Medulla oblongata (tissue), 1 donor: ENCODE data around the gene DIPK1B.
"Not testable (repeated sequence)": the region's sequence is repeated elsewhere in the genome, so short reads cannot be mapped to it uniquely, and the experiment has no call there.

Experiments used
- DNase-seq: peaks from one replicate; pipeline ENCODE4 v3.0.0-alpha.2; 2015; ENCODE audit errors: extremely low spot score

Gene DIPK1B

GRCh38 chr9:136698635-136699246, 13.6 kb upstream of the DIPK1B start:
- no peak for DNase-seq

GRCh38 chr9:136700304-136700703, 12.1 kb upstream of the DIPK1B start:
- DNase-seq = no peak

GRCh38 chr9:136700959-136701667, 11.3 kb upstream of the DIPK1B start:
- DNase-seq = no peak

DNA sequence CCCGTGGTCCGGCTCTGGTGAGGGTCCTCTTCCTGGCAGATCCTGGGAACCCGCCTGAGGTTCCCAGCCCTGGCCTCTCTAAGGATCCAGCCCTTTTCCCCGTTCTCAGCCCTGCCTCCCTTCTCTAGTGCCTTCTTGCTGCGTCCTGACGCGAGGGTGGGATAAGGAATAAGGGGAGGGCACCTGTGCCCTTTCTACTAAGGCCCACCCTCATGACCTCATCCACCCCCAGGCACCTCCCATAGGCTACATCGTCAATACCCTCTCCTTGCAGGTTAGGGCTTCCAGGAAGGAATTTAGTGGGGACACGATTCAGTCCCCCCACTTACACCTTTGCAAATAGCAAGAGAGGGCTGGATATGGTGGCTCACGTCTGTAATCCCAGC, 10.7 kb upstream of the DIPK1B start:
- DNase-seq = no peak

GRCh38 chr9:136703276-136703860, 9.0 kb upstream of the DIPK1B start:
- no peak for DNase-seq

GRCh38 chr9:136704741-136705140, 7.6 kb upstream of the DIPK1B start:
- not testable (repeated sequence) for DNase-seq

- DNase-seq = no peak
Measured at GRCh38 chr9:136705564-136705963, 6.8 kb upstream of the DIPK1B start.

GRCh38 chr9:136707011-136707410, 5.4 kb upstream of the DIPK1B start:
- DNase-seq = no peak

- peak; percentile 39 for DNase-seq
Measured at GRCh38 chr9:136707849-136708517, 4.4 kb upstream of the DIPK1B start.

- DNase-seq = no peak
Measured at GRCh38 chr9:136709454-136710109, 2.8 kb upstream of the DIPK1B start.

GRCh38 chr9:136710543-136710942, 1.8 kb upstream of the DIPK1B start:
- no peak for DNase-seq

GRCh38 chr9:136711219-136711648, 1.1 kb upstream of the DIPK1B start:
- not testable (repeated sequence) for DNase-seq

GRCh38 chr9:136712690-136713544, 545 bp downstream of the DIPK1B start:
- no peak for DNase-seq

- no peak for DNase-seq
Measured at GRCh38 chr9:136713550-136713949, 1.2 kb downstream of the DIPK1B start.

GRCh38 chr9:136714096-136714892, 1.9 kb downstream of the DIPK1B start:
- no peak for DNase-seq

GRCh38 chr9:136714893-136715274, 2.5 kb downstream of the DIPK1B start:
- DNase-seq = no peak

GRCh38 chr9:136717399-136717798, 5.0 kb downstream of the DIPK1B start:
- DNase-seq = no peak

GRCh38 chr9:136718345-136719194, 6.2 kb downstream of the DIPK1B start:
- no peak for DNase-seq

DNA sequence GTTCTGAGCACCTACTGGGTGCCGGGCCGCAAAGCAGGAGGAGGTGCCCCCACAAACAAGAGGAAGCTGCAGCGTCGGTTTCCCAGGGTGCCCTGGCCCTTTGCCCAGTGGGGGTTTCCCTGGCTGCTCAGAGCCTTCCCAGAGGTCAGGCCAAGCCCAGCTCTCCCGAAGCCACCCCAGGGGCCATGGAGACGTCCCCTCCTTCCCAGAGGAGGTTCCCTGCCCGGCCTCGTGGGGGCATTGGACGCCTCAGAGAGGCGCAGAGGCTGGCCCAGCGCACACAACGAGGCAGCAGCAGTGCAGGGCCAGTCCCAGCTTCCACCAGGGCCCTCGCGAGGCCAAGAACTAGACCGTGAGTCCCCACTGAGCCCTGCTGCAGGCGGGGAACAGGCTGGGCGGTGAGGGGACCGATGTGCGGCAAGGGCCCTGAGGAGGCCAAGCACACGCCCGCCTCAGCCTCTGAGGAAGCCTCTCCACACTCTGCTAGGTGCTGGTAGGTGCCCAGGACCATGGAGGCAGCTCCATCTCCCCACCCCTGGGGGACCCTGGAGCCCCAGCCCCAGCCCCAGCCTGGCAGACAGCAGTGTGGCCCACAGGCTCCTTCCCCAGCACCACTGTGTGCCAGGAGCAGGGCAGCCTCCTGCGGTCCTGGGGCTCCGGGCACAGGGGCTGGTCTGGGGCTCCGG, 7.0 kb downstream of the DIPK1B start:
- no peak for DNase-seq
